Choroid plexus epithelial cell (primary cell): ENCODE measurements around the gene DNAJC17.
A peak's percentile ranks its signal among the peaks of the same experiment; 100 is the strongest.

ENCODE experiments used
- DNase-seq: peaks from one replicate; pipeline ENCODE4 v3.0.0-alpha.2; 2010; ENCODE audit warnings: low read depth
- H3K4me3 ChIP-seq: 2 replicates; pipeline ENCODE4 v1.5.1; 2011; ENCODE audit warnings: low read depth, mild to moderate bottlenecking, control low read depth, low read length, moderate library complexity
- TF ChIP-seq, protein P1 (sequence below): conservative IDR thresholded peaks from 2 replicates; pipeline ENCODE4 v1.5.1; 2011; ENCODE audit warnings: low read depth, mild to moderate bottlenecking, control low read depth, inconsistent platforms, low read length, moderate library complexity

DNAJC17 gene

DNA sequence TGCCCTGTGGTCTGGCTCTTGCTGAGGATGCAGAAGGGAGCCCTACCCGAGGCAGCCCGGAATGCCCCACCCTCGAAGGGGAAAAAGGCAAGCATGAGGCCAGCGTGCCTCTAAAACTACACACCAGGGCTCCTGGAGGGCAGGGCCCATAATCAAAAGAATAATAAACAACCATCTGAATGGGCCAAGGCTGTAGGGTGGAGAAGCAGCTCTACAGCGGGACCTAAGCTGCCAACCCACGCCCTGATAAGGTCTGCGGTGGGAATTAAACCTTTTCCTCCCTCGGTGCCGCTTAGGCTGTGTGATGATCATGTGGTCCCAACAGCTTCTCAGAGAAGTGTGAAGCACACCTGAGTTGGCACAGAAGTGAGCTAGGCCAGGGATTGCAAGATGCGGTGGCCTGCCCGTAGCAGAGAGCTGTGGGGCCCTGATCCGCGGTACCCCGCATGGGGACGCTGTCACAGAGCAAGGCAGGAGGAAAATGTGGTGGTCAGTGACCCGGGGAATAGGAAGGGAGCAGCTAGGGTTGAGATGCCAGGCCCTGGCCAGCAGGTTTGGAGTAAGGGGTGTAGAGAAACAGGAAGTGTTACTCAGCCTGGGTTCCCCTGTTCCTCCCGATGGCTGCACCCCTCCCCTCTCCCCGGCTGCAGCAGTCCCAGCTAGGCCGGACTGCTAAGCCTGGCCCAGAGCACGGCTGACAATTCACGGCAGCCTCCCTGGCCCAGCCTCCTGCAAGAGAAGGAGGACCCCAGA is 38.6 kb downstream of the DNAJC17 start:
- no peak for DNase-seq
- no peak overlapping the region for H3K4me3 ChIP-seq
- TF ChIP-seq, protein P1, sequence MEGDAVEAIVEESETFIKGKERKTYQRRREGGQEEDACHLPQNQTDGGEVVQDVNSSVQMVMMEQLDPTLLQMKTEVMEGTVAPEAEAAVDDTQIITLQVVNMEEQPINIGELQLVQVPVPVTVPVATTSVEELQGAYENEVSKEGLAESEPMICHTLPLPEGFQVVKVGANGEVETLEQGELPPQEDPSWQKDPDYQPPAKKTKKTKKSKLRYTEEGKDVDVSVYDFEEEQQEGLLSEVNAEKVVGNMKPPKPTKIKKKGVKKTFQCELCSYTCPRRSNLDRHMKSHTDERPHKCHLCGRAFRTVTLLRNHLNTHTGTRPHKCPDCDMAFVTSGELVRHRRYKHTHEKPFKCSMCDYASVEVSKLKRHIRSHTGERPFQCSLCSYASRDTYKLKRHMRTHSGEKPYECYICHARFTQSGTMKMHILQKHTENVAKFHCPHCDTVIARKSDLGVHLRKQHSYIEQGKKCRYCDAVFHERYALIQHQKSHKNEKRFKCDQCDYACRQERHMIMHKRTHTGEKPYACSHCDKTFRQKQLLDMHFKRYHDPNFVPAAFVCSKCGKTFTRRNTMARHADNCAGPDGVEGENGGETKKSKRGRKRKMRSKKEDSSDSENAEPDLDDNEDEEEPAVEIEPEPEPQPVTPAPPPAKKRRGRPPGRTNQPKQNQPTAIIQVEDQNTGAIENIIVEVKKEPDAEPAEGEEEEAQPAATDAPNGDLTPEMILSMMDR: no peak

DNA sequence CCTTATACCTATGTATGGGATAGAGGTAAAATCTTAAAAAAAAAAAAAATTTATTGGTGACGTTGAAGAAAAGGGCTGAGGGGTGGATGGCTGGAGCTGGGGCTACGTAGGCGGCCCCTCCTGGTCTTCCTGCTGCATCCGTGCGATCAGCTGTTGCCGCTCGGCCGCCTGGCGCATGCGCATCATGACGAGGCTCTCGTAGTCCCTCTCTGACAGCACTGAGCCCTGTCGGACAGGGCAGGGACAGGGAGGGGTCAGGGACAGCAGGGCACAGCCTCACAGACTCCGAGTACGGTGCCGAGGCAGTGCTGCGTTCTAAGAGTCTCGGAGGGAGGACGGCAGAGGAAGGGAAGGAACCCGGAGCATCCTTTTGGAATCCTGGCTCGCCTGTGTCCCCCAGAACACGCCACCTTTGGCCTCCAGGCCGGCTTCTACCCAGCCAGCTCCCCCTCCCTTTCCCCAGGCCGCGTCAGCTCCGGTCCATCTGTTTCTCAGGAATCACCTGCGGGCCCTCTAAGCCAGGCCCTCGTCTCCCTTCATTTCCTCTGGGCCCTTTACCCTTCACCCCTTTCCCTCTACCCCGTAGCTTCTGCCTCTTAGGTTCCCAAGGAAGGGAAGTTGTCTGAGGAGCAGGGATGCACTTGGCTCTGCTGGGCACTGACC is 39.3 kb downstream of the DNAJC17 start:
- TF ChIP-seq, protein P1: no peak
- DNase-seq: no peak
- H3K4me3 ChIP-seq: no peak overlapping the region

DNA sequence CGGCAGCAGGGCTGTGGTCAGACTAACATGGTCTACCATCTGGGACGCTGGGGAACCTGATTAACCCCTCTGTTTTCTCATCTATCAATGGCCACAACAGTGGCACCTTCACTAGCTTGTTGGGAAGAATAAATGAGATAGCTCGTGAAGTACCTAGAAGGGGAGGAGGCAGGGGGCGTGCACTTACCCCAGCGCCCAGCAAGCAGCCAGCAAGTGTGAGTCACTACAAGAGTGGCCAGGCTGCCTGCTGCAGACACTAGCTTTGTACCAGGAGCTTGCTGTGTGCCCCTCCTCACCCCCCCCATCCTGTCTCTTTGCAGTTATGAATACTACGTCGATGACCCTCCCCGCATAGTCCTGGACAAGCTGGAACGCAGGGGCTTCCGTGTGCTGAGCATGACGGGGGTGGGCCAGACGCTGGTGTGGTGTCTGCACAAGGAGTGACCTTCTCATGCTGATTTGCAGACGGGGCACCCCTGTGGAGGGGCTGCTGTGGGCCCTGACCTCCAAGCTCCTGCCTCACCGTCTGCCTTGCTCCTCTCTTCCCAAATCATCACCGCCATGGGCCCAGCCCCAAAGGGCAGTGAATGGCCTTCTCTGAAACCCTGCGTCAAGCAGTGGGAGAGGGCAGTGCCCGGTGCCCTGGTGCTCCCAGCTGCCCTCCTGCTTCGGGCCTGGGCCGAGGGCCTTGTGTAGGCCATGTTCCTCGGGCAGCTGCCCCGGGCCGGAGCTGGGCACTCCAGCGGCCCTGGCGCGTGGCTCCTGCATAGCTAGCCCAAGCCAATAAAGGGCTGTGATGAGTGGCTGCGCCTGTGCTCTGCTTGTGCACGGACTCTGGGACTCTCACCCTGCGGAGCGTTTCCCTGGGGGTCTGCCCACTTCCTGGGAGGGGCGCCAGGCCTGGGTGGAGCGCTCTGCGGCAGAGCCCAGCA is 40.1 kb downstream of the DNAJC17 start:
- peak; percentile 74 for DNase-seq

DNA sequence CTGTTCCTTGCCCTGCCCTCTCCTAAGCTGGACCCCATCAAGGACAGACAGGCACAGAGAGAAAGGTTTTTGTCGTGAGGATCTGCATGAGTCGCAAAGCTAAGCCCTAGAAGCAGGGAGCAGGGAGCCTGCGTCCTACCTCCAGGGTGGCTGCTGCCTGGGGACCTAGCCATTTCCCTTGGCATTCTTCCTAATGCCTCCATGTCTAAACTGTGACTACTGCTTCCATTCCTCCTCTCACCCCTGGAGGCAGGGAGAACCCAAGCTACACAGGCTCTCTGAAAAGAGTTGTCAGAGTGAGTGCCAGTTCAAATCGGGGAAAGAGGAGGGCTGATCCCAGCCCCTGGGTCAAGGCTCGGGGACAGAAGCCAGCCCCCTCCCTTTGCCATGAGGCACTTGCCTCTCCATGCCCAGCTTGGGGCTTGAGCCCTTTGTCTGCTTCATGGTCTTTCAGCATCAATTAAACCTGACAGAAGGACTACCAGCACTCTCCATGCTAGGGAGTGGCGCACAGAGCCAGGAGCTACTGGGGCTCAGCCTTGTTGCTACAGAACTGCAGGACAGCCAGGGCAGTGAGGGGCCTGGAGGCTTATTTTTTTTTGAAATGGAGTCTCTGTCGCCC is 41.0 kb downstream of the DNAJC17 start:
- DNase-seq: no peak
- no peak overlapping the region for H3K4me3 ChIP-seq
- TF ChIP-seq, protein P1: no peak

More for the DNA sequence above, 40.1 kb downstream of the DNAJC17 start:
- H3K4me3 ChIP-seq: no peak overlapping the region
- TF ChIP-seq, protein P1: no peak

DNA sequence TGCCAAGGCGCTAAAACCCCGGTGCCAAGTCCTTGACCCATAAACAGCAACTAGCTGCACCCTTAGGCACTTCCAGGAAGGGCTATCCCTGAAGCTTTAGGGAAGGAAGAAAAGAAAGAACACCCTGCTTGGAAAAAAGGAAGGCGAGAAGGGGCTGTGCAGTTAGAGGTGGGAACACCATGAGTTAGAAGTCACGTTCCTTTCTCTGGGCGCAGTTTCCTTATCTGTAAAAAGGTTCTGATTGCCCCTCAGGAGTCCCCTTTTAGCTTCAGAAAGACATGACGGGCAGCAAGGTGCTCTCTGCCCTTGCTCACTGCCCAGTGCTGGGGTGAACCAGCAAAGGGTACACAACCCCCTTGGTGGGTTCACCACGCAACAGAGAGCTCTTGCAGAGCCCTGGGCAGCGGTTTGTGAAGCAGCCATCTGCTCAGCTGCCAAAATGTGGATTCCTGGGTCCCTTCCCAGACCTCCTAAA is 42.6 kb downstream of the DNAJC17 start:
- TF ChIP-seq, protein P1: no peak
- H3K4me3 ChIP-seq: peak overlapping the region; percentile 60
- peak; percentile 20 for DNase-seq
